Neural progenitor cell (in vitro differentiated cells): Measurements from ENCODE around the gene RPS6KB2. TPM values are rescaled to one million over a fixed set of nuclear protein-coding genes. Genes with fewer than 3 reads are reported as not detected.
A peak's percentile ranks its signal among the peaks of the same experiment; 100 is the strongest.

Experiments
- DNase-seq: peaks from one replicate; pipeline ENCODE4 v3.0.0-alpha.2; 2016; ENCODE audit warnings: low spot score
- H2AFZ ChIP-seq: fragments of 200-600 bp; sonication (generic); replicated peaks from 2 replicates; pipeline ENCODE4 v1.6.1; 2016; ENCODE audit warnings: antibody characterized with exemption
- H3F3A ChIP-seq: fragments of 200-600 bp; sonication (generic); 2 replicates; pipeline ENCODE4 v1.6.1; 2016; ENCODE audit warnings: antibody characterized with exemption, low read depth
- H3K27ac ChIP-seq: fragments of 200-600 bp; sonication (generic); 2 replicates; pipeline ENCODE4 v1.5.1; 2016; ENCODE audit warnings: mild to moderate bottlenecking
- H3K27me3 ChIP-seq: fragments of 200-600 bp; sonication (generic); 2 replicates; pipeline ENCODE4 v1.6.1; 2016; ENCODE audit warnings: mild to moderate bottlenecking, moderate library complexity
- H3K36me3 ChIP-seq: fragments of 200-600 bp; sonication (generic); 2 replicates; pipeline ENCODE4 v1.5.1; 2016
- H3K4me1 ChIP-seq: fragments of 200-600 bp; sonication (generic); 2 replicates; pipeline ENCODE4 v1.6.1; 2016; ENCODE audit warnings: mixed run types
- H3K4me2 ChIP-seq: fragments of 200-600 bp; sonication (generic); 2 replicates; pipeline ENCODE4 v1.6.1; 2016
- H3K4me3 ChIP-seq: fragments of 200-600 bp; sonication (generic); 2 replicates; pipeline ENCODE4 v1.5.1; 2016
- H3K79me2 ChIP-seq: fragments of 200-600 bp; sonication (generic); 2 replicates; pipeline ENCODE4 v1.6.1; 2016; ENCODE audit warnings: low read depth
- H3K9ac ChIP-seq: fragments of 200-600 bp; sonication (generic); 2 replicates; pipeline ENCODE4 v1.6.1; 2016
- H3K9me3 ChIP-seq: fragments of 200-600 bp; sonication (generic); 2 replicates; pipeline ENCODE4 v1.5.1; 2016; ENCODE audit warnings: low read depth
- H4K20me1 ChIP-seq: fragments of 200-600 bp; sonication (generic); 2 replicates; pipeline ENCODE4 v1.6.1; 2016; ENCODE audit warnings: low read depth
- H3K27ac Mint-ChIP-seq: 3 replicates; pipeline ENCODE4 v1.8.0; 2021; ENCODE audit warnings: mixed read lengths
- H3K27me3 Mint-ChIP-seq: 2 replicates; pipeline ENCODE4 v1.8.0; 2022; ENCODE audit warnings: low read depth, mild to moderate bottlenecking, inconsistent platforms, moderate library complexity, mixed read lengths; ENCODE audit not compliant: insufficient read depth
- H3K36me3 Mint-ChIP-seq: 3 replicates; pipeline ENCODE4 v1.8.0; 2021; ENCODE audit warnings: mixed read lengths
- H3K4me1 Mint-ChIP-seq: 3 replicates; pipeline ENCODE4 v1.8.0; 2021; ENCODE audit warnings: mixed read lengths
- H3K4me3 Mint-ChIP-seq: 3 replicates; pipeline ENCODE4 v1.8.0; 2021; ENCODE audit warnings: mild to moderate bottlenecking, moderate library complexity, mixed read lengths
- H3K9me3 Mint-ChIP-seq: 3 replicates; pipeline ENCODE4 v1.8.0; 2020; ENCODE audit warnings: mixed read lengths
- CTCF ChIP-seq: fragments of 200-600 bp; sonication (generic); IDR thresholded peaks from 2 replicates; pipeline ENCODE4 v1.5.1; 2017; ENCODE audit warnings: antibody characterized with exemption, mild to moderate bottlenecking
- EZH2 ChIP-seq: fragments of 200-600 bp; sonication (generic); IDR thresholded peaks from 2 replicates; pipeline ENCODE4 v1.6.1; 2017; ENCODE audit warnings: antibody characterized with exemption, mild to moderate bottlenecking, moderate library complexity
- EZH2phosphoT487 ChIP-seq: fragments of 200-600 bp; sonication (generic); IDR thresholded peaks from 2 replicates; pipeline ENCODE4 v1.6.1; 2017; ENCODE audit warnings: antibody characterized with exemption
- total RNA-seq: library from RNA; depleted of rRNA; stranded (reverse); fragments of >200 nt; gene quantifications from 2 replicates; pipeline ENCODE4 v1.2.3, GENCODE V29; 2015; ENCODE audit warnings: low replicate concordance

RPS6KB2 gene
- total RNA-seq, 1 donor from 2014 or later: 23.7 TPM

DNA sequence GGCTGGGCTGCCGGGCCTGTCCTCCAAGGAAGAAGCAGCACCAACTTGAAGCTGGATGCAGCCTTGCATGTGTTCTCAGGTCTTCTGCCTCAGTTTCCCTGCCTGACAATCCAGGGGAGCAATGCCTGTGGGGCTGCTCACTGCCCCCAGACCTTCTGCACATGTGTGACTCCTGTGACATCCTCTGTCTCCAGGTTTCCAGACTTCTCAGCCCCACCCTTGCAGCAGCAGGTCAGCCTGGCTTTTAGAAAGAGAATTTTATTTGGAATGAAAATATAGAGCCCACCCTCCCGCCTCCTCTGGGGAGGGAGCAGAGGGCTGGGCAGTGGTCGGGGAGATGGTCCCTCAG is 9.5 kb downstream of the RPS6KB2 start:
- no peak for DNase-seq
- no peak overlapping the region for H3K27ac Mint-ChIP-seq
- no peaks in the 10 kb centered on the region for H4K20me1 ChIP-seq
- H3K9ac ChIP-seq: no peak overlapping the region
- no peaks in the 10 kb centered on the region for H3K36me3 ChIP-seq
- H3K9me3 Mint-ChIP-seq: no peaks in the 10 kb centered on the region
- no peak overlapping the region for H2AFZ ChIP-seq
- peaks cover 6% of the 10 kb centered on the region for H3K4me1 Mint-ChIP-seq
- H3K4me2 ChIP-seq: no peak overlapping the region
- peaks cover 2% of the 10 kb centered on the region for H3K27me3 Mint-ChIP-seq
- no peak overlapping the region for H3K27ac ChIP-seq
- peaks cover 8% of the 10 kb centered on the region for H3K36me3 Mint-ChIP-seq
- no peak overlapping the region for H3K4me3 Mint-ChIP-seq
- peaks cover 3% of the 10 kb centered on the region for H3F3A ChIP-seq
- H3K27me3 ChIP-seq: no peaks in the 10 kb centered on the region
- H3K79me2 ChIP-seq: no peaks in the 10 kb centered on the region
- no peak for TF ChIP-seq CTCF
- no peak for TF ChIP-seq EZH2phosphoT487
- TF ChIP-seq EZH2: no peak
- no peaks in the 10 kb centered on the region for H3K4me1 ChIP-seq
- no peak overlapping the region for H3K4me3 ChIP-seq
- no peaks in the 10 kb centered on the region for H3K9me3 ChIP-seq

GRCh38 chr11:67438158-67438902 is 10.0 kb downstream of the RPS6KB2 start:
- Histone ChIP-seq H3K9ac (no peak overlapping the region), H2AFZ (no peak overlapping the region), H3K27ac (no peak overlapping the region), H3K36me3 (no peaks in the 10 kb centered on the region), H3K9me3 (no peaks in the 10 kb centered on the region), H3K79me2 (no peaks in the 10 kb centered on the region), H3K4me2 (no peak overlapping the region), H3F3A (peaks cover 7% of the 10 kb centered on the region), H3K4me3 (no peak overlapping the region), H3K27me3 (no peaks in the 10 kb centered on the region), H4K20me1 (no peaks in the 10 kb centered on the region), H3K4me1 (no peaks in the 10 kb centered on the region)
- no peaks in the 10 kb centered on the region for H3K9me3 Mint-ChIP-seq
- peaks cover 8% of the 10 kb centered on the region for H3K36me3 Mint-ChIP-seq
- TF ChIP-seq CTCF: no peak
- no peak for TF ChIP-seq EZH2phosphoT487
- no peak for TF ChIP-seq EZH2
- no peak for DNase-seq
- peaks cover 6% of the 10 kb centered on the region for H3K4me1 Mint-ChIP-seq
- H3K27ac Mint-ChIP-seq: no peak overlapping the region
- H3K27me3 Mint-ChIP-seq: peaks cover 2% of the 10 kb centered on the region
- H3K4me3 Mint-ChIP-seq: no peak overlapping the region

DNA sequence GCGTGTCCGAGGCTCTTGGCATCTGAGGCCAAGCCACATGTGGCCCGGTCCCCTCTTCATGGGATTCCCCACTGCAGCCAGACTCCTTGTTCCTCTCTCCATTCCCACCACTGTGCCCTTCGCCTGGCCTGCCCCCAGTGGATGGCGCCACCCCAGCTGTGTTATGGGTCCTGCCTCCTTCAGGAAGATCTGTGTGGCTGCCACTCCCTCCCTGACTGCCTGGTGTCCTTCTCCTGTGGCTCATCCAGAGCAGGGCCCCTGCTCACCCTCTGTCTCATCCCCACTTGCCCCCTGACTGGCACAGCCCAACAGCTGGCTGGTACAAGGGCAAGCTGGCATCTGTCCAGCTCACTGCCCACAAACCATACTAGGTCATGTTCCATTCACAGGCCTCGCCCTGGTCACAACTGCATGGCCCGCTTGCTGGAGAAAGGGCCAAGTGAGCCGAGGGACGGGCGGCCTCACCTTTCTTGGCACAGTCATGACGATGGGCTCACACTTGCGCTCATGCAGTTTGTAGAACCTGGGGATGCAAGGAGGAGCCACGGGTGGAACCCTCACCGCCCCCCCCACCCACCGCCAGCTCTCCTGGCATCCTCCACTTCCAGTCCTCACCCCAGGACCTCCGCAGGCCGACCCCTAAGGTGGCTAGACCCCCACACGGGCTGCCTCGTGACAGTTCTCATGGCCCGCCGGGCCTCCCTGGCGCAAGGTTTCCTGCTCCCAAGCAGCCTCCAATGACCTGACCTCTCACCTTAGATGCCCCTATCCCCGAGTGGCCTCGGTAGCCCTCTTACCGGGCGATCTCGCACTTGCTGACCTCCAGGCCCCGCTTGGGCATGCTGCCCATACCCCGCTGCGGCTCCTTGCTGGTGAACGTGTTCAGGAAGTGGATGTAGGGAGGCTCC is 11.3 kb downstream of the RPS6KB2 start:
- H3F3A ChIP-seq: peaks cover 19% of the 10 kb centered on the region
- no peaks in the 10 kb centered on the region for H3K36me3 ChIP-seq
- no peaks in the 10 kb centered on the region for H3K9me3 ChIP-seq
- TF ChIP-seq CTCF (peak; percentile 16), EZH2 (no peak)
- DNase-seq: no peak
- peaks cover 8% of the 10 kb centered on the region for H3K36me3 Mint-ChIP-seq
- H3K4me3 ChIP-seq: no peak overlapping the region
- no peaks in the 10 kb centered on the region for H3K27me3 ChIP-seq
- no peak overlapping the region for H2AFZ ChIP-seq
- peaks cover 6% of the 10 kb centered on the region for H3K4me1 Mint-ChIP-seq
- peak overlapping the region; percentile 67 for H3K4me3 Mint-ChIP-seq
- no peak overlapping the region for H3K9ac ChIP-seq
- H3K27ac Mint-ChIP-seq: peak overlapping the region; percentile 85
- H3K27ac ChIP-seq: no peak overlapping the region
- no peaks in the 10 kb centered on the region for H4K20me1 ChIP-seq
- no peaks in the 10 kb centered on the region for H3K79me2 ChIP-seq
- H3K4me2 ChIP-seq: no peak overlapping the region
- H3K4me1 ChIP-seq: no peaks in the 10 kb centered on the region
- no peaks in the 10 kb centered on the region for H3K9me3 Mint-ChIP-seq
- peaks cover 2% of the 10 kb centered on the region for H3K27me3 Mint-ChIP-seq
